HG02943 (cell line): ENCODE results near the gene EXOC3L4.
"Not testable (repeated sequence)": the region's sequence is repeated elsewhere in the genome, so short reads cannot be mapped to it uniquely, and the experiment has no call there.

Source experiments
- ATAC-seq: cut with Tn5 transposase; IDR thresholded peaks from one replicate; pipeline ENCODE4 v1.9.1; 2021; ENCODE audit warnings: mild to moderate bottlenecking, low read depth, moderate library complexity; ENCODE audit not compliant: unreplicated experiment

The EXOC3L4 gene

GRCh38 chr14:103094406-103095209, at the start of gene EXOC3L4:
Gene EXOC3L4, plus strand, starts transcription at chr14:103094725. Its CDS starts 5,495 bp downstream, at chr14:103100220.
- no peak for ATAC-seq

GRCh38 chr14:103045371-103045869, 49.1 kb upstream of the EXOC3L4 start:
- ATAC-seq: no peak

GRCh38 chr14:103047453-103047852, 47.1 kb upstream of the EXOC3L4 start:
- not testable (repeated sequence) for ATAC-seq

GRCh38 chr14:103050935-103051334, 43.6 kb upstream of the EXOC3L4 start:
- no peak for ATAC-seq

GRCh38 chr14:103052407-103052806, 42.1 kb upstream of the EXOC3L4 start:
- no peak for ATAC-seq

- no peak for ATAC-seq
These were observed 38.8 kb upstream of the EXOC3L4 start for GRCh38 chr14:103055695-103056094.

GRCh38 chr14:103056322-103057027, 38.0 kb upstream of the EXOC3L4 start:
- ATAC-seq: peak; percentile 10

GRCh38 chr14:103057028-103057371, 37.5 kb upstream of the EXOC3L4 start:
- ATAC-seq: peak; percentile 21

- ATAC-seq: peak; percentile 63
These were observed 37.0 kb upstream of the EXOC3L4 start, which contains the start of gene CDC42BPB for GRCh38 chr14:103057372-103058163. Gene CDC42BPB, minus strand, starts transcription at chr14:103057549. Its CDS starts 376 bp downstream, at chr14:103057173.

GRCh38 chr14:103058164-103059055, 36.1 kb upstream of the EXOC3L4 start:
- no peak for ATAC-seq

- ATAC-seq: no peak
These were observed 35.0 kb upstream of the EXOC3L4 start for GRCh38 chr14:103059556-103059955.

- no peak for ATAC-seq
These were observed 33.0 kb upstream of the EXOC3L4 start for GRCh38 chr14:103061482-103061976.

GRCh38 chr14:103064436-103064835, 30.1 kb upstream of the EXOC3L4 start:
- ATAC-seq: no peak

GRCh38 chr14:103064978-103065377, 29.5 kb upstream of the EXOC3L4 start:
- no peak for ATAC-seq

GRCh38 chr14:103065861-103066260, 28.7 kb upstream of the EXOC3L4 start:
- ATAC-seq: no peak

GRCh38 chr14:103066399-103066798, 28.1 kb upstream of the EXOC3L4 start:
- ATAC-seq: no peak

GRCh38 chr14:103067231-103067954, 27.1 kb upstream of the EXOC3L4 start:
- ATAC-seq: no peak

- ATAC-seq: no peak
These were observed 26.0 kb upstream of the EXOC3L4 start for GRCh38 chr14:103068351-103069073.
